ENCODE measurements around the gene MECP2.

Gene MECP2

DNA sequence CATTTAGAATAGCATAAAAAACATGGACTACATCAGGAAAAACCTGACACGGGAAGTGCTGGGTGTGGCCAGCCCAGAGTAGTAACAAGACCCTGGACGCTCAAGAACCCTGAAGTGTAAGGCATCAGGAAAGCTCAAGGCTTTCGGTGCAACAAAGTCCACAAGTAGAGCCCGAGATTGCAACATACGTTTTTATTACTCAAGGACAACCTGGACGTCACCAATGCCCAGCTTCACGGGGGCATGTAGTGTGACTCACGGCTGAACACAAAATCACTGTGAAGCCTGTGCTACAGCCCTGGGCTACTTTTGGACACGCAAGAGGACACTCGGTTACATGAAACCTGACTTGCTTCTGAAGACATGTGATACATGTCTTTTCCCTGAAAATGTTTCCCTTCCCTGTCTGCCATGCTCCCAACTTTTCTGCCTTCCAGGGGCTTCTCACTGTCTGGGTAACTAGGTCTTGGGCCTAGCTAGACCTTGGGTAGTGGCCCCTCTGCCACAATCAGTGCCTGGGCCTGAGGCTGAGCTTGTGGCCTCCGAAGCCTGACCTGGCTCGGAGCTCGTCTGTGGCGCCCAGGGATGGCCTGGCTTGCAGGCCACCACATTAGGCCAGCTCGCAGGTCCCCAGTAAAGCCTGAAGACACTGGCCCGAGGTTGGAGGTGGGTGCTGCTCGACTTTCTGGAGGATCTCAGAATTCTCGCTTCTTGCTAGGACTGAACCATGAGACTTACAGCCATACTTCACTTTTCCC lies 87.0 kb downstream of the MECP2 start:
- H3K36me3 ChIP-seq (ENCODE audit: insufficient read depth, insufficient read length, low read length) = peaks cover 31% of the 10 kb centered on the region
- H3K4me1 ChIP-seq (ENCODE audit: insufficient read depth, insufficient read length) = peaks cover 3% of the 10 kb centered on the region
- TF ChIP-seq ZNF274 (IDR thresholded peaks at IDR 0.05; ENCODE audit: low read depth, low read length) (no peak), YY1 (IDR thresholded peaks at IDR 0.05; ENCODE audit: insufficient read depth, insufficient read length) (no peak), SUZ12 (IDR thresholded peaks at IDR 0.05; ENCODE audit: extremely low read depth, insufficient read depth, insufficient read length) (no peak)
- H3K4me3 ChIP-seq (ENCODE audit: insufficient read length, low read depth) = no peak overlapping the region
- H3K9ac ChIP-seq (ENCODE audit: insufficient read length, low read depth) = no peak overlapping the region
- DNase-seq (ENCODE audit: low read depth, low spot score) = no peak
- no peaks in the 10 kb centered on the region for H3K27me3 ChIP-seq (ENCODE audit: insufficient read depth, insufficient read length)
- no peaks in the 10 kb centered on the region for H3K9me3 ChIP-seq (ENCODE audit: insufficient read depth, low read length)

- peaks cover 3% of the 10 kb centered on the region for H3K4me1 ChIP-seq (ENCODE audit: insufficient read depth, insufficient read length)
- no peak overlapping the region for H3K4me3 ChIP-seq (ENCODE audit: insufficient read length, low read depth)
- no peaks in the 10 kb centered on the region for H3K27me3 ChIP-seq (ENCODE audit: insufficient read depth, insufficient read length)
- no peak for DNase-seq (ENCODE audit: low read depth, low spot score)
- no peaks in the 10 kb centered on the region for H3K9me3 ChIP-seq (ENCODE audit: insufficient read depth, low read length)
- peaks cover 27% of the 10 kb centered on the region for H3K36me3 ChIP-seq (ENCODE audit: insufficient read depth, insufficient read length, low read length)
- TF ChIP-seq ZNF274 (IDR thresholded peaks at IDR 0.05; ENCODE audit: low read depth, low read length) (no peak), SUZ12 (IDR thresholded peaks at IDR 0.05; ENCODE audit: extremely low read depth, insufficient read depth, insufficient read length) (no peak), YY1 (IDR thresholded peaks at IDR 0.05; ENCODE audit: insufficient read depth, insufficient read length) (no peak)
- no peak overlapping the region for H3K9ac ChIP-seq (ENCODE audit: insufficient read length, low read depth)
These were observed 89.0 kb downstream of the MECP2 start for GRCh38 chrX:154008521-154008920.

DNA sequence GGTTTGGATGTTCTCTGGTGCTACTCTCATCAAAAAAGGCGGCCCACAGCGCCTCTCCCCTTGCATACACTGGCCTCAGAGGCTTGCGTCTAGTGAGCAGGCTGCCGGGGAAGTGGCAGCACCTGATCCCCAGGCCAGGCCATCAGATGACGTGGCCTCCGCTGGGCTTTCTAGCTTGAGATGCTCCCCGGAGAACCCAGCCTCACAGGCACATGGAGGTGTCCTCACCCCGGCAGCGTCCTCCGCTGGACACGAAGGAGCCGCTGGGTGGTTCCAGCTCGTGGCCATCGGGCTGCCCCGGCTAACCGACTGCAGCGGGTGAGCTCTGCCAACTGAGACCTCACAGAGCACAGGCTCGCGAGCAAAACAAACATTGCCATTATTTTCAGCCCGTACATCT lies 90.6 kb downstream of the MECP2 start:
- no peaks in the 10 kb centered on the region for H3K9me3 ChIP-seq (ENCODE audit: insufficient read depth, low read length)
- no peak for DNase-seq (ENCODE audit: low read depth, low spot score)
- H3K4me3 ChIP-seq (ENCODE audit: insufficient read length, low read depth) = no peak overlapping the region
- TF ChIP-seq SUZ12 (IDR thresholded peaks at IDR 0.05; ENCODE audit: extremely low read depth, insufficient read depth, insufficient read length) (no peak), YY1 (IDR thresholded peaks at IDR 0.05; ENCODE audit: insufficient read depth, insufficient read length) (no peak), ZNF274 (IDR thresholded peaks at IDR 0.05; ENCODE audit: low read depth, low read length) (no peak)
- no peak overlapping the region for H3K9ac ChIP-seq (ENCODE audit: insufficient read length, low read depth)
- H3K27me3 ChIP-seq (ENCODE audit: insufficient read depth, insufficient read length) = no peaks in the 10 kb centered on the region
- H3K4me1 ChIP-seq (ENCODE audit: insufficient read depth, insufficient read length) = no peaks in the 10 kb centered on the region
- peaks cover 22% of the 10 kb centered on the region for H3K36me3 ChIP-seq (ENCODE audit: insufficient read depth, insufficient read length, low read length)

DNA sequence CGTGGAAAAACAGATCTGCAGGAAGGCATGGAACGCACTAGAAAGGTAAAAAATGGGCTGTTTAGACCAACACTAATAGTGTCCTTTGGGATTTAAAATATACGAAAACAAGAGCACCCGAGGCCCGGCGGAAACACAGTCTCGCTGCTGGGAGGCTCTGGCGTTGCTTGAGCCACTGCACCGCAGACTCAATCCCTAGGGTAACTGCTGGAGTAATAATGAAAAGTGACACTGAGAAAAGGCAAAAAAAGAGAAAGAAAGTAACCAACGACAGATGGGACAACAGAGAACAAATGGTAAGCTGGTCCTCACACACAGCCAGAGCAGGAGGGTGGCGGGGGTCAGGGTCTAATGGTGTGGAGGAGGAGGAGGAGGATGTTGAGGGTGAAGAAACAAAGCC lies 93.2 kb downstream of the MECP2 start:
- Histone ChIP-seq H3K4me3 (ENCODE audit: insufficient read length, low read depth) (no peak overlapping the region), H3K4me1 (ENCODE audit: insufficient read depth, insufficient read length) (no peaks in the 10 kb centered on the region), H3K9me3 (ENCODE audit: insufficient read depth, low read length) (no peaks in the 10 kb centered on the region), H3K27me3 (ENCODE audit: insufficient read depth, insufficient read length) (no peaks in the 10 kb centered on the region), H3K9ac (ENCODE audit: insufficient read length, low read depth) (no peak overlapping the region), H3K36me3 (ENCODE audit: insufficient read depth, insufficient read length, low read length) (peaks cover 7% of the 10 kb centered on the region)
- no peak for DNase-seq (ENCODE audit: low read depth, low spot score)
- TF ChIP-seq YY1 (IDR thresholded peaks at IDR 0.05; ENCODE audit: insufficient read depth, insufficient read length) (no peak), SUZ12 (IDR thresholded peaks at IDR 0.05; ENCODE audit: extremely low read depth, insufficient read depth, insufficient read length) (no peak), ZNF274 (IDR thresholded peaks at IDR 0.05; ENCODE audit: low read depth, low read length) (no peak)

DNA sequence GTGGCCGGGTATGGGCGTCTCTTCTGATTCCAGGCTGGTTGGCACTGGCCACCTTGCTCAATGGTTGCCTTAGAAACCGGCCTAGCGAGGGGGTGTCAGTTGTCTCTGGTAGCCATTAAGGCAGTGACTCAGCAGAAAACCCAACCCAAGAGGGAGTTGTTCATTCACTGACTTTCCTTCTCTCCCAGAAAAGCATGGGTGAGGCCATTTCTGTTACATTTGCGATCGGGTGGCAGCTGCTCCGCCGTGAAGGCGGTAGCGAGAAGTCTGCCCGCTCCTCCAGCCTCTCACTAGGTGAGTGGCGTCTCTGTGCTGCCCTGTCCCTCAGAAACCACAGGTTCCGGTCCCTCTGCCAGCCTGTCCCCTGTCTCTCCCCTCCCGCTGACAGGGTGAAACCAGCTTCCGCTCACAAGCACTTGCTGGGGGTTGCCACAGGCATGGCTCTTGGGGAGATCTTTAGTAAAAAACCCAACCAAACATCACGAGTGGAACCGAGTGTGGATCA lies 95.2 kb downstream of the MECP2 start:
- TF ChIP-seq SUZ12 (IDR thresholded peaks at IDR 0.05; ENCODE audit: extremely low read depth, insufficient read depth, insufficient read length) (no peak), ZNF274 (IDR thresholded peaks at IDR 0.05; ENCODE audit: low read depth, low read length) (no peak), YY1 (IDR thresholded peaks at IDR 0.05; ENCODE audit: insufficient read depth, insufficient read length) (no peak)
- Histone ChIP-seq H3K27me3 (ENCODE audit: insufficient read depth, insufficient read length) (no peaks in the 10 kb centered on the region), H3K4me3 (ENCODE audit: insufficient read length, low read depth) (no peak overlapping the region)

DNA sequence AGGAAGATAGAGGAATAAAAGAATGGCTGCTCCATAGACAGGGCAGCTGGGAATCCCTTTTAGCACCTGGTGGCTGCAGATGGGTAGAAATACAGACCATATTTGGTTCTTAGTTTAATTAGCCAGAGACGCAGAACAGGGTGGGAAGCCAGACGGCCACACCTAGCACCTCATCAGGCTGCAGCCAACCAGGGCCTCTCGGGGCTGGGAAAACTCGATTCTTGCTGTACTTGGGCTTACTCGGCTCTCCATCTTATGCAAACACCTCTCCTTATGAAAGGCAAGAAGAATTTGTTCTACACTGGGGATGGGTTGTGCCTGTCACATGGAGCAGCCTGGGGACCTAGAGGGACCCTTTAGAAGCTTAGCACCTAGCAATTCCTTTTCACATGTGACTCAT lies 97.5 kb downstream of the MECP2 start:
- Histone ChIP-seq H3K36me3 (ENCODE audit: insufficient read depth, insufficient read length, low read length) (no peaks in the 10 kb centered on the region), H3K27me3 (ENCODE audit: insufficient read depth, insufficient read length) (no peaks in the 10 kb centered on the region)
- no peak for DNase-seq (ENCODE audit: low read depth, low spot score)

More for the DNA sequence above, 95.2 kb downstream of the MECP2 start:
- Histone ChIP-seq H3K36me3 (ENCODE audit: insufficient read depth, insufficient read length, low read length) (peaks cover under 1% of the 10 kb centered on the region), H3K9me3 (ENCODE audit: insufficient read depth, low read length) (no peaks in the 10 kb centered on the region), H3K9ac (ENCODE audit: insufficient read length, low read depth) (no peak overlapping the region), H3K4me1 (ENCODE audit: insufficient read depth, insufficient read length) (no peaks in the 10 kb centered on the region)
- no peak for DNase-seq (ENCODE audit: low read depth, low spot score)

GRCh38 chrX:153999359-154000037 lies 98.0 kb downstream of the MECP2 start:
- no peak overlapping the region for H3K9ac ChIP-seq (ENCODE audit: insufficient read length, low read depth)
- no peaks in the 10 kb centered on the region for H3K4me1 ChIP-seq (ENCODE audit: insufficient read depth, insufficient read length)
- H3K36me3 ChIP-seq (ENCODE audit: insufficient read depth, insufficient read length, low read length) = no peaks in the 10 kb centered on the region
- no peak for DNase-seq (ENCODE audit: low read depth, low spot score)
- no peak overlapping the region for H3K4me3 ChIP-seq (ENCODE audit: insufficient read length, low read depth)
- no peaks in the 10 kb centered on the region for H3K9me3 ChIP-seq (ENCODE audit: insufficient read depth, low read length)
- TF ChIP-seq SUZ12 (IDR thresholded peaks at IDR 0.05; ENCODE audit: extremely low read depth, insufficient read depth, insufficient read length) = no peak
- TF ChIP-seq YY1 (IDR thresholded peaks at IDR 0.05; ENCODE audit: insufficient read depth, insufficient read length) = no peak
- no peak for TF ChIP-seq ZNF274 (IDR thresholded peaks at IDR 0.05; ENCODE audit: low read depth, low read length)
- H3K27me3 ChIP-seq (ENCODE audit: insufficient read depth, insufficient read length) = no peaks in the 10 kb centered on the region

More for the DNA sequence above, 97.5 kb downstream of the MECP2 start:
- TF ChIP-seq SUZ12 (IDR thresholded peaks at IDR 0.05; ENCODE audit: extremely low read depth, insufficient read depth, insufficient read length) = no peak
- TF ChIP-seq ZNF274 (IDR thresholded peaks at IDR 0.05; ENCODE audit: low read depth, low read length) = no peak
- TF ChIP-seq YY1 (IDR thresholded peaks at IDR 0.05; ENCODE audit: insufficient read depth, insufficient read length) = no peak
- Histone ChIP-seq H3K4me1 (ENCODE audit: insufficient read depth, insufficient read length) (no peaks in the 10 kb centered on the region), H3K4me3 (ENCODE audit: insufficient read length, low read depth) (no peak overlapping the region), H3K9ac (ENCODE audit: insufficient read length, low read depth) (no peak overlapping the region), H3K9me3 (ENCODE audit: insufficient read depth, low read length) (no peaks in the 10 kb centered on the region)

Data from NT2/D1 (cell line).